Fibroblast of gingiva (primary cell): ENCODE data around the gene CARD11.

Experiments
- DNase-seq: peaks from one replicate; pipeline ENCODE4 v3.0.0-alpha.2; 2011; ENCODE audit warnings: low read depth

CARD11 gene

GRCh38 chr7:3020416-3020815 is 23.3 kb downstream of the CARD11 start:
- no peak for DNase-seq

- no peak for DNase-seq
Measured at GRCh38 chr7:3019801-3020200, 23.9 kb downstream of the CARD11 start.

- DNase-seq = no peak
Measured at GRCh38 chr7:3013975-3014792, 29.5 kb downstream of the CARD11 start.

GRCh38 chr7:3011211-3011852 is 32.3 kb downstream of the CARD11 start:
- no peak for DNase-seq

GRCh38 chr7:3010161-3010560 is 33.5 kb downstream of the CARD11 start:
- DNase-seq = no peak

GRCh38 chr7:3009086-3009485 is 34.6 kb downstream of the CARD11 start:
- DNase-seq = no peak

- DNase-seq = no peak
Measured at GRCh38 chr7:3008386-3008785, 35.3 kb downstream of the CARD11 start.

- no peak for DNase-seq
Measured at GRCh38 chr7:3007696-3008095, 36.0 kb downstream of the CARD11 start.

- DNase-seq = no peak
Measured at GRCh38 chr7:3005257-3005656, 38.4 kb downstream of the CARD11 start.

- DNase-seq = no peak
Measured at GRCh38 chr7:3003936-3004335, 39.7 kb downstream of the CARD11 start.

- DNase-seq = no peak
Measured at GRCh38 chr7:3002631-3003030, 41.0 kb downstream of the CARD11 start.

GRCh38 chr7:3000566-3000965 is 43.1 kb downstream of the CARD11 start:
- DNase-seq = no peak

GRCh38 chr7:2999078-2999500 is 44.6 kb downstream of the CARD11 start:
- DNase-seq = no peak

- no peak for DNase-seq
Measured at GRCh38 chr7:2997014-2997413, 46.7 kb downstream of the CARD11 start.

GRCh38 chr7:2996141-2996540 is 47.5 kb downstream of the CARD11 start:
- no peak for DNase-seq

GRCh38 chr7:2993868-2994267 is 49.8 kb downstream of the CARD11 start:
- DNase-seq = no peak

- no peak for DNase-seq
Measured at GRCh38 chr7:2993396-2993795, 50.3 kb downstream of the CARD11 start.

- DNase-seq = no peak
Measured at GRCh38 chr7:2990949-2991470, 52.7 kb downstream of the CARD11 start.

- DNase-seq = no peak
Measured at GRCh38 chr7:2986561-2986960, 57.1 kb downstream of the CARD11 start.

GRCh38 chr7:2985866-2986265 is 57.8 kb downstream of the CARD11 start:
- no peak for DNase-seq

- no peak for DNase-seq
Measured at GRCh38 chr7:2984091-2984490, 59.6 kb downstream of the CARD11 start.

GRCh38 chr7:2983586-2983985 is 60.1 kb downstream of the CARD11 start:
- DNase-seq = no peak

- DNase-seq = no peak
Measured at GRCh38 chr7:2982831-2983230, 60.8 kb downstream of the CARD11 start.
